Thoracic aorta (tissue), 2 donors: ENCODE measurements around the gene C3orf70. TPM values are rescaled to one million over a fixed set of nuclear protein-coding genes. Genes with fewer than 3 reads are reported as not detected.

Source experiments
- ATAC-seq: fragments of 150-250 bp; one replicate; pipeline ENCODE4 v1.8.0; 2017; ENCODE audit warnings: low read depth; ENCODE audit not compliant: insufficient number of reproducible peaks, low FRiP score
- DNase-seq: peaks from one replicate; pipeline ENCODE4 v3.0.0-alpha.2; 2020; ENCODE audit warnings: low spot score
- H3K27ac ChIP-seq, 2 donors: fragments of 200-600 bp; sonication (generic); 1 replicate in 1 of 2; 2 replicates in 1 of 2; pipeline ENCODE4 v1.5.1; 2016; ENCODE audit warnings: mild to moderate bottlenecking in 2 of 2, moderate library complexity in 2 of 2
- H3K27me3 ChIP-seq: fragments of 200-600 bp; sonication (generic); replicated peaks from 2 replicates; pipeline ENCODE4 v1.6.0; 2016; ENCODE audit warnings: mild to moderate bottlenecking; ENCODE audit not compliant: insufficient read depth
- H3K36me3 ChIP-seq: fragments of 200-600 bp; sonication (generic); one replicate; pipeline ENCODE4 v1.5.1; 2016
- H3K4me1 ChIP-seq, 2 donors: fragments of 200-600 bp; sonication (generic); 1 replicate in 1 of 2; 2 replicates in 1 of 2; pipeline versions ENCODE4 v1.5.1 to v1.6.0; 2016; ENCODE audit warnings: low read depth in 2 of 2, mild to moderate bottlenecking in 1 of 2; ENCODE audit not compliant: control insufficient read depth in 1 of 2
- H3K4me3 ChIP-seq: fragments of 200-600 bp; sonication (generic); 2 replicates; pipeline ENCODE4 v1.5.1; 2016; ENCODE audit warnings: mild to moderate bottlenecking
- H3K9me3 ChIP-seq: fragments of 200-600 bp; sonication (generic); 2 replicates; pipeline ENCODE4 v1.5.1; 2016
- CTCF ChIP-seq: fragments of 200-600 bp; sonication (generic); IDR thresholded peaks from one replicate; pipeline ENCODE4 v1.5.1; 2019; ENCODE audit warnings: antibody characterized with exemption
- total RNA-seq, 2 donors: library from RNA; depleted of rRNA; stranded (reverse); fragments of >200 nt; gene quantifications; one replicate each; pipeline versions ENCODE4 v1.1.0 to v1.2.3, GENCODE V29; 2016

C3orf70 gene
- total RNA-seq, 2 donors from 2014 or later: 14.2 to 22.7 TPM

DNA sequence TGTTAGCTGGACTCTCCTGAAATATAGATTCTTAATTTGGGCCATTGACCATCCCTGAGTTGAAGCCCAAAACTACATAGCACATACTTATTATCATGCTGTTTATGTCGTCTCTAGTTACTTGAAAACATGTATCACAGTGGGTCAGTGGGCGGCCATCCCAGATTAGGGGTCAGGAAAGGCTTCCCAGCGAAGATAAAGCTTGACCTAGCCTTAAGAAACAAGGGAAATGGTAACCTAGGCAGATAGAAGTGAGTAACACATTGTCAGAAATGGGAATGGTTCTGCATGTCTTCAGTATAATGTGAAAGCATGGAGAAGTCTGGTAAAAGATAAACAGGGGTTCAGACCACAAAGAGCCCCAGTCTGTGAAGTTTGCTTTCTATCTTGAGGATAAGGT lies 124.7 kb downstream of the C3orf70 start:
- H3K36me3 ChIP-seq: no peaks in the 10 kb centered on the region
- no peak overlapping the region for H3K27ac ChIP-seq
- H3K4me3 ChIP-seq: no peak overlapping the region
- no peaks in the 10 kb centered on the region for H3K27me3 ChIP-seq
- TF ChIP-seq CTCF: no peak
- no peaks in the 10 kb centered on the region for H3K9me3 ChIP-seq
- ATAC-seq (no peak), DNase-seq (no peak)
- H3K4me1 ChIP-seq: no peaks in the 10 kb centered on the region

Other genes starting within 250 kb of the C3orf70 start
- gene EHHADH, start 101.0 kb upstream of the C3orf70 start, total RNA-seq: 1 to 10 TPM; 2.0 to 3.1 TPM
- 10 to 100 TPM; 17.3 to 21.9 TPM for gene MAP3K13, start 210.1 kb upstream of the C3orf70 start, total RNA-seq